ENCODE results near the gene PDE4C.

Gene PDE4C

GRCh38 chr19:18198374-18198773 lies 27.9 kb downstream of the PDE4C start:
- no peak for DNase-seq (ENCODE audit: low read depth)

- no peak for DNase-seq (ENCODE audit: low read depth)
Observed at GRCh38 chr19:18197941-18198340, 28.3 kb downstream of the PDE4C start.

- no peak for DNase-seq (ENCODE audit: low read depth)
Observed at GRCh38 chr19:18197306-18197705, 28.9 kb downstream of the PDE4C start.

- no peak for DNase-seq (ENCODE audit: low read depth)
Observed at GRCh38 chr19:18196511-18196845, 29.8 kb downstream of the PDE4C start.

GRCh38 chr19:18194554-18195238 lies 31.5 kb downstream of the PDE4C start:
- DNase-seq (ENCODE audit: low read depth): no peak

- no peak for DNase-seq (ENCODE audit: low read depth)
Observed at GRCh38 chr19:18194181-18194530, 32.1 kb downstream of the PDE4C start.

- no peak for DNase-seq (ENCODE audit: low read depth)
Observed at GRCh38 chr19:18193388-18194180, 32.7 kb downstream of the PDE4C start.

GRCh38 chr19:18192673-18193387 lies 33.4 kb downstream of the PDE4C start, which contains the start of gene MPV17L2:
Gene MPV17L2 (plus strand): TSS chr19:18193218. CDS start chr19:18193282, 64 bp downstream.
- DNase-seq (ENCODE audit: low read depth): peak; percentile 100

GRCh38 chr19:18191640-18192062 lies 34.6 kb downstream of the PDE4C start:
- no peak for DNase-seq (ENCODE audit: low read depth)

DNA sequence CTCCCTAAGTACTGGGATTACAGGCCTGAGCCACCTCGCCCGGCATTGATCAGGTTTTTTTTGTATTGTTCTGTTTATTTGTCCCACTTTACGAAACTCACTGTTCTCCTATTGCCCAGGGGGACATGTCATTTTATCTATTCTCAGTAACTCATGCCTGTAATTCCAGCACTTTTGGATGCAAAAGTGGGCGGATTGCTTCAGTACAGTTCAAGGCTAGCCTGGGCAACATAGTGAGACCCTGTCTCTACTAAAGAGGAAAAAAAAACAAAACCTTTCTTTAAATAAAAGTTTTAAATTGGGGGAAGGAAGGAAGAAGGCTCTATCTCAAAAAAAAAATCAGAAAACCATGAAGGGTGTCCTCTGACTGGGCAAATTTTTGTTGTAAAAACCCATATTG lies 36.0 kb downstream of the PDE4C start:
- DNase-seq (ENCODE audit: low read depth): no peak

- no peak for DNase-seq (ENCODE audit: low read depth)
Observed at GRCh38 chr19:18185538-18185937, 40.7 kb downstream of the PDE4C start.

DNA sequence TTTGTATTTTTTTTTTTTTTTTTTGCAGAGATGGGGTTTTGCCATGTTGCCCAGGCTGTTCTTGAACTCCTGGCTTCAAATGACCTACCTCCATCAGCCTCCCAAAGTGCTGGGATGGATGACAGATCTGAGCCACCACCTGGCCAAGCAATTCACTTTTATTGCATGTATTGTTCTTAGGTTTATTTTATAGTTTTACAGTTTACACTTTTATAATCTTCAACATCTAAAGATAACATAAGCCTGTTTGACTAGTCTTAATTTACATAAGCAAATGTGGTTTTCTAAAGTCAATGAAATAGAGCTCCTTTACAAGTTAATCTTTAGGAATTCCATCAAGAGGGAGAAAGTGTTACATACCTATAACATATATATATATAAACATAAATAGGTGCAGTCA lies 42.7 kb downstream of the PDE4C start:
- no peak for DNase-seq (ENCODE audit: low read depth)

GRCh38 chr19:18179957-18180356 lies 46.3 kb downstream of the PDE4C start:
- no peak for DNase-seq (ENCODE audit: low read depth)

- no peak for DNase-seq (ENCODE audit: low read depth)
Observed at GRCh38 chr19:18176367-18177310, 49.6 kb downstream of the PDE4C start.

- DNase-seq (ENCODE audit: low read depth): no peak
Observed at GRCh38 chr19:18174983-18175382, 51.3 kb downstream of the PDE4C start.

Data from GM04503 (cell line).